Measurements from ENCODE around the gene MGAT5.

Gene MGAT5

GRCh38 chr2:134257965-134258683 lies 4.3 kb downstream of the MGAT5 start:
- no peak for DNase-seq

GRCh38 chr2:134258684-134259388 lies 5.0 kb downstream of the MGAT5 start:
- no peak for DNase-seq

- DNase-seq, result no peak
Observed at GRCh38 chr2:134259571-134259970, 5.7 kb downstream of the MGAT5 start.

DNA sequence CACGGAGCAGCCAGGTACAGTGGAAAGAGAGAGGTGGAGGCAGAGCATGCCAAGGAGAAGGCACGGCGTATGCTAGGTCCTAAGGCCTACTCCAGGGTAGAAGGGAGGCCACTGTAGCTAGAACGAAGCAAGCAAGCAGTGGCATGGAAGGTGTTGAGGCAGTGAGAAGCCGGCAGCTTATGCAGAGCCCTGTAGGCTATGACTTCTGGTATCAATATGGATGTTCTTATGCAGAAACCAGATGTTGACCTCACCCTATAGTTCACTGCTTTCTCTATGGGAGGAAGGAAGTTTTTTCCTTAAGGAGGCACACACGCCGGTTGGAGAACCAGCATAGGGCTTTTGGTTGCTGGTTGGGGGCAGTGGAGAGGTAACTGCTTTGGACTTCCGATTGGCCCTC lies 6.1 kb downstream of the MGAT5 start:
- DNase-seq, result no peak

- DNase-seq, result no peak
Observed at GRCh38 chr2:134260713-134261112, 6.8 kb downstream of the MGAT5 start.

DNA sequence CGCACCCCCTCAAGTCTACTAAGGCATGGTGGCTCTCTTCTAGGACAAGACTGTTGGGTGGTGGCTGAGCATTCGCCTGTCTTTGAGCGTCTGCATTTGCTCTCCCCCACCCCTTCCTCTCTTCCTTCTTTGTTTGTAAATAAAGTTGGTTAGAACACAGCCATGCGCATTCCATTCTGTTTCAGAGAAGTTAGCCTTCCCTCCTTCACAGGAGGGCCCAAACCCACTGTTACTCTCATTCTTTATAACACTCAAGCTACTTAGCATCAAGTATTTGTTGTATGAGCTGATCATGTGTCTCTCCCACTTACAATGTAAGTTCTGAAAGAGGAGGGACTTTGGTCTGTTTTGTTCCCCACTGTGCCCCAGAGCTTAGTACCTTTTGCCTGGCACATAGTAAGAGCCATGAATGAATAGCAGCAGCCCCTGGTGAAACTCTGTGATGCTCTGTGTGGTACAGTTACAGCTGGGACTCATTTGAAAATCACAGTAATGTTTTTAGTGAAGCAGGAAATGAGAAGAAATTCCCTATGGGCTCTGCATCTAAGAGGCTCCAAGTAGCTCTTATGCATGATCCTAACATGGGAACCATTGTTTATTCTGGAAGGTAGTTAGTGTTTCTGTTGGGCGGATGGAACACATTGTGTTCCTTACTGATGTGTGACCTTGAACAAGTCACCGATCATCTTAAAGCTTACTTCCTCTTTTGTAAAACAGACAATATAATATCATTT lies 7.7 kb downstream of the MGAT5 start:
- no peak for DNase-seq

GRCh38 chr2:134262684-134263083 lies 8.8 kb downstream of the MGAT5 start:
- DNase-seq, result no peak

GRCh38 chr2:134268265-134268664 lies 14.4 kb downstream of the MGAT5 start:
- no peak for DNase-seq

GRCh38 chr2:134269230-134269629 lies 15.4 kb downstream of the MGAT5 start:
- DNase-seq, result no peak

- DNase-seq, result no peak
Observed at GRCh38 chr2:134269972-134270735, 16.3 kb downstream of the MGAT5 start.

GRCh38 chr2:134271758-134272157 lies 17.9 kb downstream of the MGAT5 start:
- no peak for DNase-seq

- DNase-seq, result no peak
Observed at GRCh38 chr2:134272806-134273205, 18.9 kb downstream of the MGAT5 start.

- no peak for DNase-seq
Observed at GRCh38 chr2:134273256-134273983, 19.5 kb downstream of the MGAT5 start.

- DNase-seq, result no peak
Observed at GRCh38 chr2:134274121-134274520, 20.2 kb downstream of the MGAT5 start.

- no peak for DNase-seq
Observed at GRCh38 chr2:134275058-134275862, 21.4 kb downstream of the MGAT5 start.

DNA sequence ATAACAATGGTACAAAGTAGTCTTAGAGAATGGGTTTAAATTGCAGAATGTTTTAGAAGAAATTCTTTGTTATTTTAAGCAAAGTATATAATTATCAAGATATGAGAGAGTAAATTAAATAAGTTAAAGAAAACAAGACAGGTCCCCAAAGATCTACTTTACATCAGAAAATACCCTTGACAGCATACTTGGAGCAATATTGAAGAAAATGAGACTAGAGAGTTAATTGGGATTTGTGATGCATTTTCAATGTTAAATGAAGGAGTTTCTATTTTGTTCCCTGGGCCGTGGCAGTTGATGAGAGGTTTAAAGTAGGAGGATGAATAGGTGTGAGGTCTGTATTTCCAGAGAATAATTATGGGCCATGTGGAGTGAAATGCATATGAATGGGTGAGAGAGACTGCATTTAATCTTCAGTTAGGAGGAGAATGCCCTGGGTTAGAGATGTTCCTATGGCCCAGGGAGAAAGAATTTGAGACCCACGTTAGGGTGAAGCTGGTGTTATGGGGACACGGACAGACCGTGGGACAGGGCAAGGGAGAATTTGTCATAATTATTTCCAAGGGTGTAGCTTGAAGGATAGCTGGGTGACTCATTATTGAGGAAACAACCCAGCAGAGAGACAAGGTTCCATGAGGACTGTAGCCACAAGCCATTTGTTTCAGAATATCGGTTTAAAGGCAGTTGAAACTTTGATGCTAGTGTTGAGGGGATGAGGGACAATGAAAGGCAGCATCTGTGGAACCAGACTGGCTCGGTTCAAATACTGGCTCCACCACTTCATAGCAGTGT lies 22.7 kb downstream of the MGAT5 start:
- no peak for DNase-seq

DNA sequence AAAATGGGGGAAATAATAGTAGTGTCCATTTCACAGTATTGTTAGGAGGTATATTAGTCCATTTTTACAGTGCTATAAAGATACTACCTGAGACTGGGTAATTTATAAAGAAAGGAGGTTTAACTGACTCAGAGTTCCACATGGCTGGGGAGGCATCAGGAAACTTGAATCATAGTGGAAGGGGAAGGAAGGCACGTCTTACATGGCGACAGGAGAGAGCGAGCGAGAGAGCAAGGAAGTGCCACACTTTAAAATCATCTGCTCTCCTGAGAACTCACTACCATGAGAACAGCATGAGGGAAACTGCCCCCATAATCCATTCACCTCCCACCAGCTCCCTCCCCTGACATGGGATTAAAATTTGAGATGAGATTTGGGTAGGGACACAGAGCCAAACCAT lies 23.4 kb downstream of the MGAT5 start:
- no peak for DNase-seq

GRCh38 chr2:134278553-134278952 lies 24.7 kb downstream of the MGAT5 start:
- no peak for DNase-seq

DNA sequence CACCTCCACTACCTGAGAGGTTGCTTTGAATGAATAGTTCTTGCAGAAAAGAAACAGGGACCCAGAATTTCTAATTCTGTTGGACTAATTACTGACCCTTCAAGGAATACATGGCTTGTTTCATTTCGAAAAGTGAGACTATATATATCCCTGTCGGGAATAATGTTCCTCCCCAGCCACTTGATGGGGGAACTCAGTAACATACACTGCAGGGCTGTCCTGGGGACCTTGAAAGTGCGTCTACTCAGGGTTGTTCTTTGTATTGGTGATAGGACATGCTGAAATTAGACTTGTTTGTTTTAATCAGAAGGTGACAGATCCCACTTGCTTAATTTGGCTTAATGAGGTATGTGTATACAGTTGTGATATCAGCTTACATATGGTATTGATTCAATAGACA lies 25.5 kb downstream of the MGAT5 start:
- no peak for DNase-seq

GRCh38 chr2:134280231-134280630 lies 26.4 kb downstream of the MGAT5 start:
- DNase-seq, result no peak

DNA sequence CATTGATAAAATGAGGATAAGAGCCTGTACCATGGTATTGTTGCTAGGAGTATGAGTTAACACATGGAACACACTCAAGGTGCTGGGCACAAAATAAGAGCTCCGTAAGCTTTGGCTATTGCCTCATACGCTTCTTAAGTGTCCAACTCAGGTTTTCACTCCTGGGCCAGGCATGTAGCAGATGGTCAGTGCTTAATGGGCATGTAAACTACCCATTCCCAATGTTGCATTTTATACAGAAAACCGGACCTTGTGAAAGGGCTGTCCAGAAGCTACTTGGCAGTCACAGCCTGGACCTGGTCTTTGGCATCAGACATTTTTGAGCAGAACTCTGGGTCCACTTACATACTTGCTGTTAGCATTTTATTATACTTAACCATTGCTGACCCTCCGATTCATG lies 26.9 kb downstream of the MGAT5 start:
- DNase-seq, result no peak
